IPS-18c (cell line): ENCODE data around the gene TMPRSS3.

Experiments used
- H3K4me3 ChIP-seq: 2 replicates; pipeline ENCODE4 v1.7.0; 2013; ENCODE audit warnings: low read depth, mild to moderate bottlenecking, low read length, moderate library complexity; ENCODE audit not compliant: insufficient read depth
- H3K9me3 ChIP-seq: one replicate; pipeline ENCODE4 v1.6.1; 2013; ENCODE audit warnings: mild to moderate bottlenecking, low read length, moderate library complexity; ENCODE audit not compliant: control insufficient read depth, insufficient read depth

Gene TMPRSS3

DNA sequence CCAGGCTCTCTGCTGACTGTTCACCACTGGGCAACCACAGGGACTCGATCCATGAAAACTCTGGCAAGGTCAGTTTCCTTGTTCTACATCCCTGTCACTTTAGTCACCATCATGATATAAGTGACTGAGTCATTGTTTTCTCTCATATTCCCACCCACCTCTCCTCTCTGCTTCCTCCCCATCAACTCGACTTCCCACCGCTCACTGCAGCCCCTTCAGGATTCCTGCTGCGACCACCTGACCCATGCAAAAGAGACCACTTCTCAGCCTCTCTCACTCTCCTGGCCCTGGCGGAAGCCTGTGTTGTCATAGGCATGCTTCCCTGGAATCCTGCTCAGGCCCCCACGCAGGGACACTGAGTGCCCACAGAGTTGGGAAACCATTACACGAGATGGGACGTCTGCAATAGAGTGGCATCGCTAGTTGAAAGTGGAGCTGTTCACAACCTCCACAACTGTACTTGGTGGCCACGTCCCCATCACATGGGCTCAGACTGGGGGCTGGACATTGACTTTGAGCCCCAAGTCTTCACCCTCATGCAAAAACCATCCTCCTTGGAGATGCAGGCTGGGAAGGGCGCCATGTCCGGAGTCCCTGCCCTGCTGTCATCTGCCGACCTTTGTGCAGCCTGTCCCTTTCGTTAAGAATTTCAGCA lies 43.3 kb downstream of the TMPRSS3 start:
- Histone ChIP-seq H3K4me3 (no peak overlapping the region), H3K9me3 (no peaks in the 10 kb centered on the region)

DNA sequence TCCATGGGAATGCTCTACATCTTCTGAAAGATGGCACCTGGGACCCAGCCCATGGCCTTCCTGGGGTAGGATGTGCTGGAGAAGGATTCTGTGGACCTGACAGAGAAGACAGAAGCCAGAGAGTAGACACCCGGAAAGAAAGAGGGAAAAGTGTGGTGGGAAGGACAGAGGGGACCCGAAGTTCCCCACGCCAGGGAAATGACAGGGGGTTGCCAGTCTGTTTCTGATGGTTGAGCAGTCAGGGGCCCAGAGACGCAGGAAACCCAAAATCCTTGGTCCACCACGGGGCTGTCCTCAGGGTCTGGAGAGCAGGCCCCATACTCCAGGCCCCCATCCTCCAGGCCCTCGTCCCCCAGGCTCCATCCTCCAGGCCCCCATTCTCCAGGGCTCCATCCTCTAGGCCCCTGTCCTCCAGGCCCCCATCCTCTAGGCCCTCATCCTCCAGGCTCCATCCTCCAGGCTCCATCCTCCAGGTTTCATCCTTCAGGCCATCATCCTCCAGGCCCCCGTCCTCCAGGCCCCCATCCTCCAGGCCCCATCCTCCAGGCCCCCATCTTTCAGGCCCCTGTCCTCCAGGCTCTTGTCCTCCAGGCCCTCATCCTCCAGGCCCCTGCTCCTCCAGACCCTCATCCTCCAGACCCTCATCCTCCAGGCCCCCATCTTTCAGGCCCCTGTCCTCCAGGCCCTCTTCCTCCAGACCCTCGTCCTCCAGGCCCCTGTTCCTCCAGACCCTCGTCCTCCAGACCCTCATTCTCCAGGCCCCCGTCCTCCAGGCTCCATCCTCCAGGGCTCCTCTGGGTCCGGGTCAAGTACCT lies 44.0 kb downstream of the TMPRSS3 start:
- Histone ChIP-seq H3K4me3 (no peak overlapping the region), H3K9me3 (no peaks in the 10 kb centered on the region)

DNA sequence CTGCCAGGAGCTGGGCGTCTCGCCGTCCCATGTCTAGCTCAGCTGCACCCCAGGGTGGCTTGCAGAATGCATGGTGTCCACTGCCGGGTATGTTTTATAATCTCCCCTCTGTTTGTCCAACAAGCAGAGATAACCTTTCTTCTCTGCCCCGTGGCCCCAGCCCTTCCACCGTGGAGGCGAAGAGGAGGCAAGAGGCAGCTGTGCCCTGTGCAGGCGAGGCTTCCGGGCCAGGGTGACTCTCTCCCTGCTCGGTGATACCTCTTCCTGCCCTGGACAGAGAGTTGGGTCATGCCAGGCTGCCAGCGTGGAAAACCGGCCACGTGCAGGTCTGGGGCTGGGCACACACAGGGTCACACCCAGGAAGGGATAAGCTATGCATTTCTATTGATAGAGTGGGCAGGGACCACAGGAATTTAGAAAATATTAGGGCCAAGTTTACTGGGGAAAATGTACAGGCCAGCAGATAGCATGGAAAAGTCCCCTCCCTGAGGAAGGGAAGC lies 44.9 kb downstream of the TMPRSS3 start, which contains the start of gene TFF2:
TSS of gene TFF2 (minus strand) at position 68 of the 500 bp plus-strand sequence. CDS start at position 31, 37 bp downstream.
- no peaks in the 10 kb centered on the region for H3K9me3 ChIP-seq

DNA sequence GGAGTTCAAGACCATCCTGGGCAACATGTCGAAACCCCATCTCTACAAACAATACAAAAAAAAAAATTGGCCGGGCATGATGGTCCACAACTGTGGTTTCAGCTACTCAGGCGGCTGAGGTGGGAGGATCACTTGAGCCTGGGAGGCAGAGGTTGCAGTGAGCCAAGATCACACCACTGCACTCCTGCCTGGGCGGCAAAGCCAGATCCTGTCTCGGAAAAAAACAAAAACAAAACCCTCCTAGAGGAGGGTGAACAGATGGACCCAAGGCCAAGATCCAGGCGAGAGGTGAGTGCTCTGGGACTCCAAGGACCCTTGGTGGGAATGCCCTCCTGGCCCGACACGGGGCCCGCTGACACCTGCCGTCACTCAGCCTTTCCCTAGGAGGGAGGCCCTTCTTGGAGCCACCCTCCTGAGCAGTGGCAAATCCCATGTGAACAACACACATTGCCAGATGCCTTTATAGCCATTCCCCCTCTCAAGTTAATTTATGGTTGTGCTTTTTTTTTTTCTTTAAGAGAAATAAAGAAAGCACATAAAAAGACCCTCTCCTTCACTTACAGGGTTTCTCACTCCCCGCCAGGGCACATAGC lies 45.4 kb downstream of the TMPRSS3 start:
- H3K9me3 ChIP-seq: no peaks in the 10 kb centered on the region

More for the DNA sequence above, 44.9 kb downstream of the TMPRSS3 start, which contains the start of gene TFF2:
- no peak within 1 kb of the TSS for H3K4me3 ChIP-seq

DNA sequence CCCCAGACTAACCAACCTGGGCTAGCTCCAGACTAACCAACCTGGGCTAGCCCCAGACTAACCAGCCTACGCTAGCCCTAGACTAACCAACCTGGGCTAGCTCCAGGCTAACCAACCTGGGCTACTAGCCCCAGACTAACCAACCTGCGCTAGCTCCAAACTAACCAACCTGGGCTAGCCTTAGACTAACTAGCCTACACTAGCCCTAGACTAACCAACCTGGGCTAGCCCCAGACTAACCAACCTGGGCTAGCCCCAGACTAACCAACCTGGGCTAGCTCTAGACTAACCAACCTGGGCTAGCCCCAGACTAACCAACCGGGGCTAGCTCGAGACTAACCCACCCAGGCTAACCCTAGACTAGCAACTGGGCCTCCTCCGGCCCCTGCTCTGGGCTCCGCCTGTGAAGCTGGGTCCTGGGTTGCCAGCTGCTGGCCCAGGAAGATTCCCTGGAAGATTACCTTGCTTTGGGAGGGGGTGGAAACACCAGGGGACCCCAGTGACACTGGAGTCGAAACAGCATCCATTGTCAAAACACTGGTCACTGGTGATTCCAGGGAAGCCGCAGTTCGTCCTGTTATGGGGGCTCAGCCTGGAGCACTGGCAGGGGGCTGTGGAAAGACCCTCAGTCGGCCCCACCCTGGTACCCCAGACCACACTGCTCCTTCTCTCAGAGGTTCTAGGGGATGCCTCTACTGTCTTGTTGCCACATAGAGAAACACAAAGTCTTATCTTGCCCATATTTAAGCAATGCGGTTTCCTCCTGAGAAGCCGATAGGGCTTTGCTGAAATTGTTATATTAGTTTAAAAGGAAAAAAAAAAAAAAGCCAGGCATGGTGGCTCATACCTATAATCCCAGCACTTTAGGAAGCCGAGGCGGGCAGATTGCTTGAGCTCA lies 46.2 kb downstream of the TMPRSS3 start:
- H3K9me3 ChIP-seq: no peaks in the 10 kb centered on the region
- no peak overlapping the region for H3K4me3 ChIP-seq

More for the DNA sequence above, 45.4 kb downstream of the TMPRSS3 start:
- H3K4me3 ChIP-seq: no peak overlapping the region

DNA sequence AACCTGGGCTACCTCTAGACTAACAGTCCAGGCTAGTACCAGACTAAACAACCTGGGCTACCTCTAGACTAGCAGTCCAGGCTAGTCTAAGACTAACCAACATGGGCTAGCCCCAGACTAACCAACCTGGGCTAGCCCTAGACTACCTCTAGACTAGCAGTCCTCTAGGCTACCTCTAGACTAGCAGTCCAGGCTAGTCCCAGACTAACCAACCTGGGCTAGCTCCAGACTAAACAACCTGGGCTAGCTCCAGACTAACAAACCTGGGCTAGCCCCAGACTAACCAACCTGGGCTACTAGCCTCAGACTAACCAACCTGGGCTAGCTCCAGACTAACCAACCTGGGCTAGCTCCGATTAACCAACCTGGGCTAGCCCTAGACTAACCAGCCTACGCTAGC lies 47.1 kb downstream of the TMPRSS3 start:
- H3K9me3 ChIP-seq: no peaks in the 10 kb centered on the region
- no peak overlapping the region for H3K4me3 ChIP-seq

DNA sequence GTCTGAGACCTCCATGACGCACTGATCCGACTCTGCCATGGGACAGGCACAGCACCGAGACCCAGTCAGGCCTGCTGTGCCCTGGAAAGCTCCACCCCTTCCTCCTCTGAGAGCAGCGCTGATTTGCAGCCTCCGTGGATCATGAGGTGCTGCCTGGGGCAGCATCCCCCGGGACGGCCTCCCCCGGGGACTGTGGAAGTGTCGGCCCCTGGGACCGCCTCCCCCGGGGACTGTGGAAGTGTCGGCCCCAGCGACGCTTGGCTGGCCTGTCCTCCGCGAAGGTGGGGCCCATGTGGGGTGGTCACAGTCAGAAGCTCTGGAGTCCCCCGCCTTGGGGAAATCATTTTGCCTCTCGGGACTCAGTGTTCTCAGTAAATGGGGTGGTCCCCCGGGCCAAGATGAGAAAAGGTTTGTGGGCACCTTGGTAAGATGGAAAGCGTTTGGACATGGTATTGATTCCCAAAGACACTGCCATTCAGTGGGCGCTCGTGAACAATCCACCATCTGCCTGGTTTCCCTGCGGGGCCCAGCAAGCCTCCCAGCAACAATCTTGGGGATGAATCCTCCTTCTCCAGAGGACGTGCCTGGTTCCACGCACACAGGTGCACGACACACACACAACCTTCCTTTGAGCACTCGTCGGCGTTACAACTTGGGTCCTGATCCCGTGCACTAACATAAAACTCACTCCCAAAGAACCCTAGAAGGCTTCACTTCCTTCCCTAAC lies 48.1 kb downstream of the TMPRSS3 start:
- no peak overlapping the region for H3K4me3 ChIP-seq
- H3K9me3 ChIP-seq: no peaks in the 10 kb centered on the region

DNA sequence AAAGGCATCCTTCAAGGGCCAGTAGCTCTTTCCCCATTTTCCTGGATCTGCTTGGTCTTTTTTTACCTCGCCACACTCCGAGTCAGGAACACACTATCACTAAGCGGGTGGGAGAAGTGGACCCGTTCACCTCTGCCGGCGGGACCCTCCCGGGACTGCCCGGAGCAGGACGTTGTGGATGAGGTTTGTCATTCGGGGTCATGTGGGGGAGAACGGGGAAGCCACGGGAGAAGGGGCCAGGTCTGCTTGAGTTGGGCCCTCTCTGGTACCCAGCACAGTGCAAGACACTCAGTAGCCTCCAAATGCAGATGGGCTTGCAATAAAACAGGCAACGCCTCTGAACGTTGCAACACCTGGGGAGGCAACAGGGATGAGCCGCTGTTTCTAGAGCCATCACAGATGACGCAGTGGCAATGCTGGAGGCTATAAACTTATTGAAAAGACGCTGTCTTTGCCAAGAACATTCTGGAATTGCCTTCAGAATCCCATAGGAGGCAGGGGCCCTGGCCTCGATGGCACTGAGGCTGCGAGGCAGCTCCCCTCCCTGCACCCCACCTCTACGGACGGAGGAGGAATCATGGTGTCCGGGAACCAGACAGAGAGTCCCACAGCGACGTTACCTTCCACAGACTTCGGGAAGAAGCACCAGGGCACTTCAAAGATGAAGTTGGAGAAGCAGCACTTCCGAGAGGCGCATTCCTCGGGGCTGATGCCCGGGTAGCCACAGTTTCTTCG lies 48.8 kb downstream of the TMPRSS3 start:
- Histone ChIP-seq H3K9me3 (no peaks in the 10 kb centered on the region), H3K4me3 (no peak overlapping the region)

DNA sequence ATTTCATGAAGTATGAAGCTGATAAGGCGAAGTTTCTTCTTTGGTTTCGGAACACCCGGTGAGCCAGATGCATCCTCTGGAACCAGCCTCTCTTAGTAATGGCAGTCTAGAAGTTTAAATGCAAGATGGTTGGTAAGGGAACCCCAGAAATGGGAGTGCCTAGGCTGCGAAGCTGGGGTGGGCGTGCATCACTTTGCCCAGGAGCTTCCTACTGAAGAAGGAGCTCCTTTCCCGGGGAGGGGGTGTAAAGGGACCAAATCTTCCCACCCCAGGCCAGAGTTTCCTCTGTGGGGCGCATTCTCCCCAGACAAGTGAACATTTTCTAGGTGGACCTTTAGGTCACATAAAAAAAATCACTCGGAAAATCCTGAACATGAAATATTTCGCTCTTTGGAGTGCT lies 49.4 kb downstream of the TMPRSS3 start:
- no peaks in the 10 kb centered on the region for H3K9me3 ChIP-seq
- no peak overlapping the region for H3K4me3 ChIP-seq

DNA sequence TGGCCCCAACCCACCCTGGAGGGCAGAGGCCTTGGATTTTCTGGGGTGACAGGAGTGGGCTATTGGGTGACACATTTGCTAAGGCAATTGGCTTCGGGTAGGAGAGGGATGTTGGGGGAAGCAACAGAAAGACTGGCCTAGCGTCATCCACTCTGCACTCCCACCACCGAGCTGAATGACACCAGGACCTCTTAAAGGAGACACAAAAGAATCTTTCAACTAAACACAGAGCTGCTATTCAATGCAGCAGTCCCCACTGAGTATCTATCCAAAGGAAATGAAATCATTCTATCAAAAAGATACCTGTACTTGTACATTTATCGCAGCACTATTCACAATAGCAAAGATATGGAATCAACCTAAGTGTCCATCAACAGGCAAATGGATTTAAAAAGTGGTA lies 51.2 kb downstream of the TMPRSS3 start:
- Histone ChIP-seq H3K9me3 (no peaks in the 10 kb centered on the region), H3K4me3 (no peak overlapping the region)

DNA sequence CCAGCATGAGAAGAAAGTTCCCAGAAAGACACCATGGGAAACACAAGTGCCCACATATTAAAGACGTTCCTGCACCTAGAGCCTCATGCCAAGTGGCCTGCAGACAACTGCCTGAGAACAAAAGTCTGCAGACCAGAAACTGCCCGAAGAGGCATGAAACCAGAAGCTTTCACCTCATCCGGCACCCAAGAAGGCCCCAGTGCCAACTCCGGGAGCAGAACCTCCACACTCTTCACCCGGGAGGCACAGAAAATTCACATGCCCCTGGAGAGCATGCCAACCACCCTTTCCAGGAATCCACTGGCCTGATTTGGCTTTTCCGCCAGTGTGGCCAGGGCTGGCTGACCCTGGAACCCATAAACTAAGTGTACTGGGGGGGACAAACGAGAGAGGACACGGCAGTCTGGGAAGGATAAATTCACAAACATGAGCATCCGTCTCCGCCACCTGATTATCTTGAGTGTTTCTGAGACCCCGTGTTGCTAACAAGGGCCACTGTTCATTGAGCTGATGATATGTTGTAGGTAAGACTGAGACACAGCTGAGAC lies 51.8 kb downstream of the TMPRSS3 start:
- no peaks in the 10 kb centered on the region for H3K9me3 ChIP-seq
- H3K4me3 ChIP-seq: no peak overlapping the region

DNA sequence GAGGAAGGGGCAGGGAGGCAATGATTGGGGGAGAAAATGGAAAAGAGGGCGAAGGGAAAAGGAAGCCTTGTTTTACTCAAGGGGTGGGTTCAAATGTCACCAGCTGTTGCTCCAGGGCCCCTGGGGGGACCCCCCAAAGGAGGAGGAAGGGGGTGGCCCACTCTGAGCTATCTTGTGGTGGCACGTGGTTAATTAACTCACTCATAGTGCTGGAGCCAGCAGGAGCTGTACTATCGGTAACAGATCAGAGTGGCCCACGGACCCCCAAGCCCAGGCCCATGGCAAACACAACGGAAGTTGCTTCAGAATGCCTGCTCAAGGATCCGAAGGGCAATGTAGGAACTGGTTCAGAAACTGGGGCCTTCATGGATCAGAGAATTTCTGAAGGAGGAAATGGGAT lies 52.3 kb downstream of the TMPRSS3 start:
- H3K4me3 ChIP-seq: no peak overlapping the region

DNA sequence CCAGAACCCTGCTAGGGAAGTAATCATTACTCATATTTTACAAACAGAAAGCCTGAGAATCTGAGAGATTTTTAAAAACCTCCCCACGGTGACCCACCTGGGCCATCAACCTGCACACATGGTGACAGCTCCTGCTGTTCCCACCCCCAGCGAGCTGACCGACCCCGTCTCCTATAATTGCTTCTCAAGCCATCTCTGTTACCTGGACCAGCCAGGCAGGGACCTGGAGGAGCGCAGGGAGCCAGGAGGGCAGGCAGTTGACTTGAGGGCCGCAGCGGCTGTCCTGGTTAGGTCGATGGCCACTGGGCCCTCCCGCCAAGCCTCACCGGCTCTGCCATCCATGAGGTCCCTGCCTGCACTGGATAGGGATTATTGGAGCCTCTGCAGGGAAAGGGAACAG lies 52.8 kb downstream of the TMPRSS3 start:
- Histone ChIP-seq H3K4me3 (no peak overlapping the region), H3K9me3 (no peaks in the 10 kb centered on the region)

More for the DNA sequence above, 52.3 kb downstream of the TMPRSS3 start:
- H3K9me3 ChIP-seq: no peaks in the 10 kb centered on the region

DNA sequence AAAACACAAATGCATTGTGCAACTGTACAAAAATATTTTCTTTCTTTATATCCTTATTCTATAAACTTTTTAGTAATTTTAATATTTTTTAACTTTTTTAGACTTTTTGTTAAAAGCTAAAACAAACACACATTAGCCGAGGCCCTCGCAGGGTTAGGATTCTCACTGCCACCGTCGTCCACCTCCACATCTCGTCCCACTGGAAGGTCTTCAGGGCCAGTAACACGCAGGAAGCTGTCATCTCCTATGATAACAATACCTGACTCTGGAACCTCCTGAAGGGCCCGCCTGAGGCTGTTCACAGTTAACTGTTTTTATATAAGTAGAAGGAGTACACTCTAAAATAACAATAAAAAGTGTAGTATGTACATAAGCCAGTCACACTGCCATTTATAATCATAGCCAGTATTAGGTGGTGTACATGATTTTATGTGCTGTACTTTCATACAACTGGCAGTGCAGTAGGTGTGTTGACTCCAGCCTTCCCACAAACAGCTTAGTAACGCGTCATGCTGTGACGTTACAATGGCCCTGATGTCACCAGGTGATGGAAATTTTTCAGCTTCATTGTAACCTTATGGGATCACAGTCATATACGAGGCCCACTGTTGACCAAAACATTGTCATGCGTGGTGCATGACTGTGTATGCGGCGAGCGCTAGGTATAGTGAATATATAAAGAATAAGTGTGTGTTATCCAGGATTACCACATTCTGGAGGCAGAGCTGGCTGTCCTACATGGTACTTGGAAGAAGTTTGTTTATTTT lies 53.9 kb downstream of the TMPRSS3 start:
- Histone ChIP-seq H3K4me3 (no peak overlapping the region), H3K9me3 (no peaks in the 10 kb centered on the region)
